ENCODE results near the gene KLK4.

Gene KLK4

GRCh38 chr19:50874211-50874610 lies 37.0 kb downstream of the KLK4 start:
- H3K9ac ChIP-seq (ENCODE audit: low read depth, low read length), result no peak overlapping the region
- no peak overlapping the region for H3K27ac ChIP-seq (ENCODE audit: low read length)
- H3K27me3 ChIP-seq (ENCODE audit: insufficient read depth, low read length), result no peaks in the 10 kb centered on the region

DNA sequence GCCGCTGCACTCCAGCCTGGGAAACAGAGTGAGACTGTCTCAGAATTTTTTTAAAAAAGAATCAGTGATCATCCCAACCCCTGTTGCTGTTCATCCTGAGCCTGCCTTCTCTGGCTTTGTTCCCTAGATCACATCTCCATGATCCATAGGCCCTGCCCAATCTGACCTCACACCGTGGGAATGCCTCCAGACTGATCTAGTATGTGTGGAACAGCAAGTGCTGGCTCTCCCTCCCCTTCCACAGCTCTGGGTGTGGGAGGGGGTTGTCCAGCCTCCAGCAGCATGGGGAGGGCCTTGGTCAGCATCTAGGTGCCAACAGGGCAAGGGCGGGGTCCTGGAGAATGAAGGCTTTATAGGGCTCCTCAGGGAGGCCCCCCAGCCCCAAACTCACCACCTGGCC lies 38.1 kb downstream of the KLK4 start, which contains the start of gene KLK2:
Gene KLK2, plus strand, starts transcription at position 384 of the 400 bp plus-strand sequence. CDS start 35 bp downstream, outside the sequence.
- H3K36me3 ChIP-seq (ENCODE audit: insufficient read depth, low read depth, low read length), result no peaks in the 10 kb centered on the region
- no peak within 1 kb of the TSS for H3K4me3 ChIP-seq (ENCODE audit: low read length)
- H3K27ac ChIP-seq (ENCODE audit: low read length), result no peak within 1 kb of the TSS
- no peak within 1 kb of the TSS for H3K9ac ChIP-seq (ENCODE audit: low read depth, low read length)
- H3K9me3 ChIP-seq (ENCODE audit: insufficient read depth, low read depth, low read length), result peaks cover 36% of the 10 kb centered on the region
- H3K4me1 ChIP-seq (ENCODE audit: insufficient read depth, low read length), result no peaks in the 10 kb centered on the region
- no peaks in the 10 kb centered on the region for H3K27me3 ChIP-seq (ENCODE audit: insufficient read depth, low read length)

More at GRCh38 chr19:50874211-50874610, 37.0 kb downstream of the KLK4 start:
- Histone ChIP-seq H3K36me3 (ENCODE audit: insufficient read depth, low read depth, low read length) (no peaks in the 10 kb centered on the region), H3K4me3 (ENCODE audit: low read length) (no peak overlapping the region), H3K4me1 (ENCODE audit: insufficient read depth, low read length) (no peaks in the 10 kb centered on the region), H3K9me3 (ENCODE audit: insufficient read depth, low read depth, low read length) (peaks cover 40% of the 10 kb centered on the region)

- Histone ChIP-seq H3K36me3 (ENCODE audit: insufficient read depth, low read depth, low read length) (no peaks in the 10 kb centered on the region), H3K9ac (ENCODE audit: low read depth, low read length) (no peak overlapping the region), H3K4me1 (ENCODE audit: insufficient read depth, low read length) (no peaks in the 10 kb centered on the region), H3K27ac (ENCODE audit: low read length) (no peak overlapping the region), H3K9me3 (ENCODE audit: insufficient read depth, low read depth, low read length) (peaks cover 47% of the 10 kb centered on the region), H3K4me3 (ENCODE audit: low read length) (no peak overlapping the region), H3K27me3 (ENCODE audit: insufficient read depth, low read length) (no peaks in the 10 kb centered on the region)
Measured at GRCh38 chr19:50870417-50871089, 40.6 kb downstream of the KLK4 start.

GRCh38 chr19:50869479-50869878 lies 41.7 kb downstream of the KLK4 start:
- Histone ChIP-seq H3K27ac (ENCODE audit: low read length) (no peak overlapping the region), H3K9me3 (ENCODE audit: insufficient read depth, low read depth, low read length) (peaks cover 40% of the 10 kb centered on the region), H3K36me3 (ENCODE audit: insufficient read depth, low read depth, low read length) (no peaks in the 10 kb centered on the region), H3K27me3 (ENCODE audit: insufficient read depth, low read length) (no peaks in the 10 kb centered on the region), H3K4me1 (ENCODE audit: insufficient read depth, low read length) (no peaks in the 10 kb centered on the region), H3K4me3 (ENCODE audit: low read length) (no peak overlapping the region), H3K9ac (ENCODE audit: low read depth, low read length) (no peak overlapping the region)

DNA sequence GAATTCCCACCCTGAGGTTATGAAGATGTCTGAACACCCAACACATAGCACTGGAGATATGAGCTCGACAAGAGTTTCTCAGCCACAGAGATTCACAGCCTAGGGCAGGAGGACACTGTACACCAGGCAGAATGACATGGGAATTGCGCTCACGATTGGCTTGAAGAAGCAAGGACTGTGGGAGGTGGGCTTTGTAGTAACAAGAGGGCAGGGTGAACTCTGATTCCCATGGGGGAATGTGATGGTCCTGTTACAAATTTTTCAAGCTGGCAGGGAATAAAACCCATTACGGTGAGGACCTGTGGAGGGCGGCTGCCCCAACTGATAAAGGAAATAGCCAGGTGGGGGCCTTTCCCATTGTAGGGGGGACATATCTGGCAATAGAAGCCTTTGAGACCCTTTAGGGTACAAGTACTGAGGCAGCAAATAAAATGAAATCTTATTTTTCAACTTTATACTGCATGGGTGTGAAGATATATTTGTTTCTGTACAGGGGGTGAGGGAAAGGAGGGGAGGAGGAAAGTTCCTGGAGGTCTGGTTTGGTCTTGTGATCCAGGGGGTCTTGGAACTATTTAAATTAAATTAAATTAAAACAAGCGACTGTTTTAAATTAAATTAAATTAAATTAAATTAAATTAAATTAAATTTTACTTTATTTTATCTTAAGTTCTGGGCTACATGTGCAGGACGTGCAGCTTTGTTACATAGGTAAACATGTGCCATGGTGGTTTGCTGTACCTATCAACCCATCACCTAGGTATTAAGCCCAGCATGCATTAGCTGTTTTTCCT lies 49.5 kb downstream of the KLK4 start:
- Histone ChIP-seq H3K9ac (ENCODE audit: low read depth, low read length) (no peak overlapping the region), H3K9me3 (ENCODE audit: insufficient read depth, low read depth, low read length) (peaks cover 38% of the 10 kb centered on the region), H3K4me3 (ENCODE audit: low read length) (no peak overlapping the region), H3K27me3 (ENCODE audit: insufficient read depth, low read length) (no peaks in the 10 kb centered on the region; the same call in 1 of the 2 replicates), H3K4me1 (ENCODE audit: insufficient read depth, low read length) (no peaks in the 10 kb centered on the region), H3K27ac (ENCODE audit: low read length) (no peak overlapping the region), H3K36me3 (ENCODE audit: insufficient read depth, low read depth, low read length) (no peaks in the 10 kb centered on the region)

- H3K4me3 ChIP-seq (ENCODE audit: low read length), result no peak overlapping the region
- no peak overlapping the region for H3K27ac ChIP-seq (ENCODE audit: low read length)
- no peaks in the 10 kb centered on the region for H3K4me1 ChIP-seq (ENCODE audit: insufficient read depth, low read length)
- no peak overlapping the region for H3K9ac ChIP-seq (ENCODE audit: low read depth, low read length)
- H3K27me3 ChIP-seq (ENCODE audit: insufficient read depth, low read length), result no peaks in the 10 kb centered on the region; the same call in 1 of the 2 replicates
- no peaks in the 10 kb centered on the region for H3K36me3 ChIP-seq (ENCODE audit: insufficient read depth, low read depth, low read length)
- H3K9me3 ChIP-seq (ENCODE audit: insufficient read depth, low read depth, low read length), result peaks cover 36% of the 10 kb centered on the region
Measured at GRCh38 chr19:50861010-50861409, 50.2 kb downstream of the KLK4 start.

DNA sequence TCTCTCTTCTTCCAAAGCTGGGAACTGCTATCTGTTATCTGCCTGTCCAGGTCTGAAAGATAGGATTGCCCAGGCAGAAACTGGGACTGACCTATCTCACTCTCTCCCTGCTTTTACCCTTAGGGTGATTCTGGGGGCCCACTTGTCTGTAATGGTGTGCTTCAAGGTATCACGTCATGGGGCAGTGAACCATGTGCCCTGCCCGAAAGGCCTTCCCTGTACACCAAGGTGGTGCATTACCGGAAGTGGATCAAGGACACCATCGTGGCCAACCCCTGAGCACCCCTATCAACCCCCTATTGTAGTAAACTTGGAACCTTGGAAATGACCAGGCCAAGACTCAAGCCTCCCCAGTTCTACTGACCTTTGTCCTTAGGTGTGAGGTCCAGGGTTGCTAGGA lies 51.3 kb downstream of the KLK4 start:
- Histone ChIP-seq H3K9ac (ENCODE audit: low read depth, low read length) (no peak overlapping the region), H3K27ac (ENCODE audit: low read length) (no peak overlapping the region), H3K4me3 (ENCODE audit: low read length) (no peak overlapping the region), H3K4me1 (ENCODE audit: insufficient read depth, low read length) (no peaks in the 10 kb centered on the region), H3K9me3 (ENCODE audit: insufficient read depth, low read depth, low read length) (peaks cover 36% of the 10 kb centered on the region), H3K36me3 (ENCODE audit: insufficient read depth, low read depth, low read length) (no peaks in the 10 kb centered on the region), H3K27me3 (ENCODE audit: insufficient read depth, low read length) (no peaks in the 10 kb centered on the region; the same call in 1 of the 2 replicates)

GRCh38 chr19:50858886-50859285 lies 52.3 kb downstream of the KLK4 start:
- Histone ChIP-seq H3K27me3 (ENCODE audit: insufficient read depth, low read length) (no peaks in the 10 kb centered on the region; the same call in 1 of the 2 replicates), H3K4me1 (ENCODE audit: insufficient read depth, low read length) (no peaks in the 10 kb centered on the region), H3K27ac (ENCODE audit: low read length) (no peak overlapping the region), H3K9ac (ENCODE audit: low read depth, low read length) (no peak overlapping the region), H3K36me3 (ENCODE audit: insufficient read depth, low read depth, low read length) (no peaks in the 10 kb centered on the region), H3K9me3 (ENCODE audit: insufficient read depth, low read depth, low read length) (peaks cover 36% of the 10 kb centered on the region), H3K4me3 (ENCODE audit: low read length) (no peak overlapping the region)

DNA sequence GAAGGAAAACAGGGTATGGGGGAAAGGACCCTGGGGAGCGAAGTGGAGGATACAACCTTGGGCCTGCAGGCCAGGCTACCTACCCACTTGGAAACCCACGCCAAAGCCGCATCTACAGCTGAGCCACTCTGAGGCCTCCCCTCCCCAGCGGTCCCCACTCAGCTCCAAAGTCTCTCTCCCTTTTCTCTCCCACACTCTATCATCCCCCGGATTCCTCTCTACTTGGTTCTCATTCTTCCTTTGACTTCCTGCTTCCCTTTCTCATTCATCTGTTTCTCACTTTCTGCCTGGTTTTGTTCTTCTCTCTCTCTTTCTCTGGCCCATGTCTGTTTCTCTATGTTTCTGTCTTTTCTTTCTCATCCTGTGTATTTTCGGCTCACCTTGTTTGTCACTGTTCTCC lies 53.8 kb downstream of the KLK4 start:
- no peaks in the 10 kb centered on the region; the same call in 1 of the 2 replicates for H3K27me3 ChIP-seq (ENCODE audit: insufficient read depth, low read length)
- no peak overlapping the region for H3K9ac ChIP-seq (ENCODE audit: low read depth, low read length)
- H3K4me1 ChIP-seq (ENCODE audit: insufficient read depth, low read length), result no peaks in the 10 kb centered on the region
- no peak overlapping the region for H3K27ac ChIP-seq (ENCODE audit: low read length)
- peaks cover 40% of the 10 kb centered on the region for H3K9me3 ChIP-seq (ENCODE audit: insufficient read depth, low read depth, low read length)
- H3K36me3 ChIP-seq (ENCODE audit: insufficient read depth, low read depth, low read length), result no peaks in the 10 kb centered on the region
- H3K4me3 ChIP-seq (ENCODE audit: low read length), result no peak overlapping the region

All from iPS-20b (cell line).